ENCODE results near the gene VPS8. TPM values are rescaled to one million over a fixed set of nuclear protein-coding genes. Genes with fewer than 3 reads are reported as not detected.
"Not testable (repeated sequence)": the region's sequence is repeated elsewhere in the genome, so short reads cannot be mapped to it uniquely, and the experiment has no call there.

VPS8 gene
- total RNA-seq, 1 donor from 2014 or later, result 40.1 TPM

DNA sequence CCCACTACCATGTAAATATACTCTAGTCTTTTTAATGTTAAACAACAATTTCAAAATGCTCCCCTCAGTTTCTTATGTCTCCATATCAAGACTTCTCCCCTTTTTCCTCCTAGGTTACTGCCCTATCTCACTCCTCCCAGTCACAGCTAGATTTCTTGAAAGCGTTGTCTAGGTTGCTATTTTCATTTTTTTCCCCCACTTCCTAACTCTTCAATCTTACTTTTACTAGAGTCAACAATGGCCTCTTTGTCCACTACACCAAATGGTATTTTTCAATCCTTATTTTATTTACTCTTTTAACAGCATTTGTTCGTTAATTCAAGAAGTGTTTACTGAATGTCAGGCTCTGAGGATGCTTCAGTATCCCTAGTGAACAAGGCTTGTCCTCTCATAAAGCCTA, 84.4 kb downstream of the VPS8 start:
- Mint-ChIP-seq H3K9me3 (no peaks in the 10 kb centered on the region), H3K27ac (no peak overlapping the region), H3K4me1 (ENCODE audit: low read depth) (no peaks in the 10 kb centered on the region)

DNA sequence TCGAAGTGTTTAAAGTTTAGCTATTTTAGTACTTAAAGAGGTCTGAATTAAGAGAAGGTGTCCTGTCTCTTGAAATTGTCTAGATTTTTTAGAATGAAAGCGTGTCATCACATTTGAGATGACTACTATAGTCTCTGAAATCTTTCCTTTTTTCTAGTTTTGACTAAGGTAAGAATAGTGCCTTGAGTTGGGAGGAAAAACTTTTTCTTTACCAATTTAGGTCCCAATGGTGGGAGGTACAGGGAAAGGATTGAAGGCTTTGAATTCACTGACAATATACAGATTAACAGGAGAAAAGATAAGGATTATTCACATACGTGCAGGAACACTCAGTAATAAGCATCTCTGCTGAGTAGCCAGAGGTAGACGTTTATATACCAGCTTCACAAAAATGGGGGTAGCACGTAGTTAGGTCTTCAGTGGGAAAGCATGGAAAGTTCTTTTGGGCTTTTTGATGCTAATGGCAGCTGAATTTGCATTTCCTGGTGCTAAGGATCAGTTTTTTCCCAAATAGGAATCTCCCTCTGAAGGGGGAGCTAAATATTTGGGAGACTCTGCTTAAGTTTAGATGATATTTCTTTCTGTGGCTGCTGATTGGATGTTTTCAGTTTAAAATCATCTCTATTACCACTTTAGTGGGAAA, 88.1 kb downstream of the VPS8 start:
- no peak overlapping the region for H3K27ac Mint-ChIP-seq
- H3K4me1 Mint-ChIP-seq (ENCODE audit: low read depth), result no peaks in the 10 kb centered on the region
- H3K27me3 Mint-ChIP-seq (ENCODE audit: low read depth), result no peaks in the 10 kb centered on the region
- intact Hi-C loops (cut with micrococcal nuclease), result no loop called here
- H3K4me3 Mint-ChIP-seq (ENCODE audit: low read depth), result no peak overlapping the region
- peaks cover 8% of the 10 kb centered on the region for H3K9me3 Mint-ChIP-seq
- no peak for DNase-seq (ENCODE audit: low spot score)
- H3K36me3 Mint-ChIP-seq (ENCODE audit: low read depth), result peaks cover 22% of the 10 kb centered on the region

More for the DNA sequence above, 84.4 kb downstream of the VPS8 start:
- peaks cover 6% of the 10 kb centered on the region for H3K36me3 Mint-ChIP-seq (ENCODE audit: low read depth)
- H3K4me3 Mint-ChIP-seq (ENCODE audit: low read depth), result no peak overlapping the region
- intact Hi-C loops (cut with micrococcal nuclease), result no loop called here
- H3K27me3 Mint-ChIP-seq (ENCODE audit: low read depth), result no peaks in the 10 kb centered on the region
- no peak for DNase-seq (ENCODE audit: low spot score)

DNA sequence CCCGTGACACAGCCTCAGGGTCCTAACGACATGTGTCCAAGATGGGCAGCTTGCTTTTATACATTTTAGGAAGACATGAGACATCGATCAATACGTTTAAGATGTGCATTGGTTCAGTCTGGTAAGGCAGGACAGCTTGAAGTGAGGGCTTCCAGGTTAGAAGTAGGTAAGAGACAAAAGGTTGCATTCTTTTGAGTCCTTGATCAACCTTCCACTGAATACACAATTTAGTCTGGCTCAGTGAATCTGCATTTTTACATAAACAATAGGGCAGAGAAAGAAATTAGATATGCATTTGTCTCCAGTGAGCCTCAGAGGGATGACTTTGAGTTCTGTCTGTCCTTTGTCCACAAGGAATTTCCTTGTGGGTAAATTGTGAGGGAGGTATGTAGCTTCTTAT, 95.1 kb downstream of the VPS8 start:
- DNase-seq (ENCODE audit: low spot score); H3K4me1 Mint-ChIP-seq (ENCODE audit: low read depth); H3K27ac Mint-ChIP-seq; H3K4me3 Mint-ChIP-seq (ENCODE audit: low read depth); H3K9me3 Mint-ChIP-seq; H3K27me3 Mint-ChIP-seq (ENCODE audit: low read depth); intact Hi-C loops (cut with micrococcal nuclease): not testable (repeated sequence)
- H3K36me3 Mint-ChIP-seq (ENCODE audit: low read depth), result peaks cover 28% of the 10 kb centered on the region

DNA sequence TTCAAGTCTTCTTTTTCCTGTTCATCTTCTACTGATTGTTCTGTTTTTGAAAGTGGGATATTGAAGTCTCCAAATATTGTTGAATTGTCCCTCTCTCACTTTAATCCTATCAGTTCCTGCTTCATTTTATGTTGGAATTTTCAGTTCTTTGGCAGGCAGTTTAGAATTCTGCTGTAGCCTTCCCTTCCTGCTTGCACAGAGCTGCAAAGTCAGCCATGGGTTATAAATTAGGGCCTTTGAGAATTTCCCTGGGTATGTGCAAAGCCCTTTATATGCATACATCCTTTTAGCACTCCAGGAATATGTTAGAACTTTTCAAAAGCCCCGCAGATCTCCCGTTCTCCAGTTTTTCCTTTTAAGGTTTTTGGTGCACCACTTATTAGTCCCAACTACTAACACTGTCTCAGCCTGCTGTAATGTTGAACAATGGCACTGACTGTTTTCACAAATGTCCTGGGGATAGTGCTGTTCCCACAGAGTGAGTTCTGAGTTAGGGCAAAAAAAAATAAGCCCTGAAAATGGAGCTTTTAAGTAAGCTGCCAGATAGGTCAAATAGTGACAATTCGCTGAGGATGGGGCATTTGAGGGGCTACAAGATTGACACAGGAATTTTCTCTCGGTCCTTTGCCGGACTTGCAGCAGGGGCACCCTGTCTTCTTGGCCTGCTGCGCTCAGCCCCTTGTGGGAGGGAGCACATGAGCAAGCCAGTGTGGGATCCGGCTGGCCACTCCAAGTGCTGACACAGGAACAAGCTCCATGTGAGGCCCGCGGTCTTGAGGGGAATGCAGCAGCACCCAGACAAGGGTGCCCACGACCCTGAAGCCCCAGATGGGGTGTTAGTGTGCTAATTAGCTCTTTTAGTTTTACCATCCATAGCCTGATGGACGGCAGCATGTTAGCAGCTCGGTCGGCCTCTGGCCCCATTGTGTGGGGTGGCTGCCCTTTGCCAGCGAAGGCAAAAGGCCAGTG, 96.0 kb downstream of the VPS8 start:
- intact Hi-C loops (cut with micrococcal nuclease), result no loop called here
- H3K36me3 Mint-ChIP-seq (ENCODE audit: low read depth), result peaks cover 26% of the 10 kb centered on the region
- H3K9me3 Mint-ChIP-seq, result peaks cover 9% of the 10 kb centered on the region
- H3K4me3 Mint-ChIP-seq (ENCODE audit: low read depth), result no peak overlapping the region
- DNase-seq (ENCODE audit: low spot score), result no peak
- H3K27me3 Mint-ChIP-seq (ENCODE audit: low read depth), result no peaks in the 10 kb centered on the region
- H3K27ac Mint-ChIP-seq, result no peak overlapping the region
- no peaks in the 10 kb centered on the region for H3K4me1 Mint-ChIP-seq (ENCODE audit: low read depth)

DNA sequence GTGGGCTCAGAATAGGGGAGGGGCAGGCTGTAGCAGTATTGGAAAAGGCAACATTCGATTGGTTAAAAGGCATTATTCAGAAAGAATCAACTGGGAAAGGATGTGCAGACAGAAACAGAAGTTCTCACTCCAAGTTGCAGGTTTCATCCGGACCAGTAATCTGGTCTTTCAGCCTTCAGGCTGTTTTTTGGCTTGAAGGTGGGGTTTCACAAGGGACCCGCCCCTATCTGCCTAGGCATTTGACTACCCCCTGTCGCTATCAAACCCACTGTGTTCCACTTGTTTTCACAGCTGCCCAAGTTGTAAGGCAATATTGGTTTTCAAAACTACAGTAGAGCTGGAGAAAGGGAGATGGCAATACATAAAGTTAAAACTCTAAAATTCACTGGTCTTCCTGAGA, 96.9 kb downstream of the VPS8 start:
- Mint-ChIP-seq H3K27me3 (ENCODE audit: low read depth) (no peaks in the 10 kb centered on the region), H3K36me3 (ENCODE audit: low read depth) (peaks cover 22% of the 10 kb centered on the region)
- intact Hi-C loops (cut with micrococcal nuclease), result no loop called here

DNA sequence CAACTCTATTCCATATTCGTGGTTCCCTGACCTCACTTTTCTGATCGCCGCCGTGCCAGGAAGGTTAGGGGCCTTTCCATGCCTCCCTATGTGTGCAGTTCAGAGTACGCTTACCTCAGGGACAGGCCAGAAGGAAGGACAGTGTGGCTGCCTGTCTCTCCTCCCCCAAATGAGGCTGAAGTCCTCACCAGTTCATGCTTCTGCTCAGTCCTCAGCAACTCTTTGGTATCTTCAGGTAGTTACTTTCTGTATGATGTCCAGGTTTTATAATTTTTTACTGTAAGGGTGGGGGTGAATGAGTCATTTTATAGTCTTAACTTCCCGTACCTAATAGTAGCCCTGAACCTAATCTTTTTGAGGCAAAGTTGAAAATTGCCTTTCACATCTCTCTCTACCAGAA, 98.7 kb downstream of the VPS8 start:
- Mint-ChIP-seq H3K27me3 (ENCODE audit: low read depth) (no peaks in the 10 kb centered on the region), H3K4me3 (ENCODE audit: low read depth) (no peak overlapping the region), H3K27ac (no peak overlapping the region), H3K4me1 (ENCODE audit: low read depth) (no peaks in the 10 kb centered on the region), H3K36me3 (ENCODE audit: low read depth) (peaks cover 19% of the 10 kb centered on the region), H3K9me3 (no peaks in the 10 kb centered on the region)
- intact Hi-C loops (cut with micrococcal nuclease), result no loop called here
- no peak for DNase-seq (ENCODE audit: low spot score)

More for the DNA sequence above, 96.9 kb downstream of the VPS8 start:
- H3K27ac Mint-ChIP-seq, result no peak overlapping the region
- no peak for DNase-seq (ENCODE audit: low spot score)
- no peaks in the 10 kb centered on the region for H3K4me1 Mint-ChIP-seq (ENCODE audit: low read depth)
- H3K9me3 Mint-ChIP-seq, result peaks cover 9% of the 10 kb centered on the region
- no peak overlapping the region for H3K4me3 Mint-ChIP-seq (ENCODE audit: low read depth)

DNA sequence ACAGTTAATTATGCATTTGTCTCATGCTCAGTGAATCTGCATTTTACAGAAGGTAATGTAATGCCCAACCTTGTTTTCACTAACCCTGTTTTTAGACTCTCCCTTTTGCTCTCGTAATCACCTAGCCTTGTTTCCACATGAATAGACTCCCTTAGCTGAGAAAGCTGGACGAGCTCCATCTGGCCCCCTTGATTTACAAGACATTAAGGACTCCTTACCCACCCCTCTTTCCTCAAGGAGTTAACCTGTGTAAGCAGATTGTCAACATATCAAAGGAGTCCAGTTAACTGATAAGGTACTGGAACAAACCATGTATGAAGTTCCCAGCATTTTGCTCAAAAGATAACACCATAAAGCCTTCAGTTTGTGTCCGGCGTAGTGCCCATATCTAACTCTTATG, 99.6 kb downstream of the VPS8 start:
- no peaks in the 10 kb centered on the region for H3K27me3 Mint-ChIP-seq (ENCODE audit: low read depth)
- intact Hi-C loops (cut with micrococcal nuclease), result no loop called here
- DNase-seq (ENCODE audit: low spot score), result no peak
- H3K4me3 Mint-ChIP-seq (ENCODE audit: low read depth), result no peak overlapping the region
- no peaks in the 10 kb centered on the region for H3K4me1 Mint-ChIP-seq (ENCODE audit: low read depth)
- H3K36me3 Mint-ChIP-seq (ENCODE audit: low read depth), result peaks cover 25% of the 10 kb centered on the region
- H3K27ac Mint-ChIP-seq, result no peak overlapping the region
- H3K9me3 Mint-ChIP-seq, result no peaks in the 10 kb centered on the region

DNA sequence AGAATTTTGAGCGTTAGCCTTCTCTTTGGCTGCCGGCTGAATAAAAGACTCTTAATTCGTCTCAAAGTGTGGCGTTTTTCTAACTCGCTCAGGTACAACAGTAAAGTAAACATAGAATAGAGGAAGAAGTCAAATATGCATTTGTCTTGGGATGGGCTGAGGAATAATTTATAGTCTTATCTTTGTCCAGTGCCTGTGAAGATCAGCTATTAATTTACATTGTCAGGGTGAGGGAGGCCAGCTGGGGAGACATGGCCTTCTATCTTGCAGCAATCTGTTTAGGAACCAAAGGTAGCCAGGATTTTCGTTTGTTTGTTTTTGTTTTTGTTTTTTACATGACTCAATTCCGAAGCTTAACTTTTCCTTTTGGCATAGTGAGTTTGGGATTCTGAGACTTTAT, 100.2 kb downstream of the VPS8 start:
- Mint-ChIP-seq H3K36me3 (ENCODE audit: low read depth) (peaks cover 31% of the 10 kb centered on the region), H3K4me1 (ENCODE audit: low read depth) (no peaks in the 10 kb centered on the region), H3K9me3 (no peaks in the 10 kb centered on the region), H3K27ac (no peak overlapping the region), H3K27me3 (ENCODE audit: low read depth) (no peaks in the 10 kb centered on the region), H3K4me3 (ENCODE audit: low read depth) (no peak overlapping the region)
- intact Hi-C loops (cut with micrococcal nuclease), result no loop called here
- no peak for DNase-seq (ENCODE audit: low spot score)

DNA sequence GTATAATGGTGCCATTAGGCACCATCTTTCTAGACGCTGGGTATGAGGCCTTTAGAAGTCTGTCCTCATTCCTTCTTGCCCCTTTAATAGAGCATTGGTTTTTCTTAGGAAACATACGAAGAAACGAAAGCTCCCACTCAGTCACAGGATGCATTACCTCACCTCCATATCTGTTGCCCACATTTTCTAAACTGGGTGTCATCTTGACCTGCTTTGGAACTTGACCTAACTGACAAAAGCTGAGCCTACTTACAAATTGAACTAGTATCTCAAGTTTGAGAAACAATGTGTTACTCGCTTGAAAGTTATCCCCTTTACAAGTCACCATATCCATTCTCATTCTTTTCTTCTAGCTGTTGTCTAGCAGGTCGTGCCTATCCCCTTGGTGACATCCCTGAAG, 102.7 kb downstream of the VPS8 start:
- Mint-ChIP-seq H3K27ac (no peak overlapping the region), H3K4me3 (ENCODE audit: low read depth) (no peak overlapping the region), H3K27me3 (ENCODE audit: low read depth) (no peaks in the 10 kb centered on the region), H3K36me3 (ENCODE audit: low read depth) (peaks cover 45% of the 10 kb centered on the region), H3K9me3 (no peaks in the 10 kb centered on the region), H3K4me1 (ENCODE audit: low read depth) (no peaks in the 10 kb centered on the region)
- intact Hi-C loops (cut with micrococcal nuclease), result no loop called here
- DNase-seq (ENCODE audit: low spot score), result no peak

DNA sequence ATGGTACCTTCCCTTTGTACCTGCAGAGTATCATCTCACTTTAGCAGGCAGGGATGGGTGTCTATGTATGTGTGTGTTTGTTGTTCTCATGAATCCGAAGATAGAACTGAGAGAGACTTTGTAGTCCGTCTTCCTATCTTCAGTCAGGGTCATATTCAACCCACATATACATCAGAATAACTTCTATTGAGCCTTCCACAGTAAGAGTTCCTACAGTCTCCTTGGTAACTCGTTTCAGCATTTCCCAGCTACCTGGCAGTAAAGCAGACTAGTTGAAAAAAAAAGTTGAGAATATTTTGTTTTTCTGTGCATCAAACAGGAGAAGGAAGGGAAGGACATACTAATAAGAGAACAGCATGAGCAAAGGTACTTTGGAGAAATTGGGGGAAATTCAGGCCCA, 106.8 kb downstream of the VPS8 start:
- no peak for DNase-seq (ENCODE audit: low spot score)
- no peak overlapping the region for H3K27ac Mint-ChIP-seq
- no peak overlapping the region for H3K4me3 Mint-ChIP-seq (ENCODE audit: low read depth)
- intact Hi-C loops (cut with micrococcal nuclease), result no loop called here
- no peaks in the 10 kb centered on the region for H3K27me3 Mint-ChIP-seq (ENCODE audit: low read depth)
- peaks cover 37% of the 10 kb centered on the region for H3K36me3 Mint-ChIP-seq (ENCODE audit: low read depth)
- H3K4me1 Mint-ChIP-seq (ENCODE audit: low read depth), result no peaks in the 10 kb centered on the region
- H3K9me3 Mint-ChIP-seq, result no peaks in the 10 kb centered on the region

DNA sequence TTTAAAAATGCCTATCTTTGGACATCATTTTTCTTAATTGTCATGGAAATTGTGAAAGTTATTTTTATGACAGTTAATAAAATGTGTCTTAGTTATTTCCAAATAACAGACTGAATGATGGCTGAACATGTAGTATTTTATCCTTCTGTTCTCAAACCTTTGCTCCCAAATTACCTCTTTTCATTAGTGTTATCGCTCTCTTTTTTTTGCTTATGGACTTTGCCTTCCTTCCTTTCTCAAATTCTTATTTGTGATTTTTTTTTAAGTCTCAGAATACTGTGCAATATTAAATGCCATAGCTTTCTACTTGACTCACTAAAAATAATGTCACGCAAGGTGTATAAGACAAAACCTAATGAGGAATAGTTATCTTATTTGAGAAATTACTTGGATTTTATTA, 107.7 kb downstream of the VPS8 start:
- H3K4me3 Mint-ChIP-seq (ENCODE audit: low read depth), result no peak overlapping the region
- no peaks in the 10 kb centered on the region for H3K27me3 Mint-ChIP-seq (ENCODE audit: low read depth)
- no peaks in the 10 kb centered on the region for H3K9me3 Mint-ChIP-seq
- no peak for DNase-seq (ENCODE audit: low spot score)
- intact Hi-C loops (cut with micrococcal nuclease), result no loop called here
- H3K27ac Mint-ChIP-seq, result no peak overlapping the region
- peaks cover 34% of the 10 kb centered on the region for H3K36me3 Mint-ChIP-seq (ENCODE audit: low read depth)
- no peaks in the 10 kb centered on the region for H3K4me1 Mint-ChIP-seq (ENCODE audit: low read depth)

DNA sequence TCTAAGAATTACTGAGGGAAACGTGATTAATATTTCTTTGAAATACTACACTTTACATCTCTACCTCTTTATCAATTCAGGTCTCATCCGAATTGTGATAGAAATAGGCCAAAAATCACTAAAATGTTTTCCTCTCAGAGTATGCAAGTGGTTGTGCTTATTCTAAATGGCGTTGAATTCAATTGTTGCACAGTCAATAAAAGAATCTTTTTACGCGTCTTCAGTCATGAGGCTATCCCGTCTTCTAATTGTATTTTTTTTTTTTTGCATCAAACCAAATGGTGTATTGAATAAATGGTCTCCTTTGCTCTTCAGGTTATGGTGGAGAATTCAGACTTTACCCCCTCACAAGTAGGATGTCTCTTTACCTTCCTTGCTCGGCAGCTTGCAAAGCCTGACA, 112.6 kb downstream of the VPS8 start:
- no peak for DNase-seq (ENCODE audit: low spot score)
- Mint-ChIP-seq H3K27me3 (ENCODE audit: low read depth) (no peaks in the 10 kb centered on the region), H3K9me3 (no peaks in the 10 kb centered on the region), H3K4me1 (ENCODE audit: low read depth) (no peaks in the 10 kb centered on the region), H3K4me3 (ENCODE audit: low read depth) (no peak overlapping the region), H3K27ac (no peak overlapping the region), H3K36me3 (ENCODE audit: low read depth) (peaks cover 20% of the 10 kb centered on the region)
- intact Hi-C loops (cut with micrococcal nuclease), result no loop called here

DNA sequence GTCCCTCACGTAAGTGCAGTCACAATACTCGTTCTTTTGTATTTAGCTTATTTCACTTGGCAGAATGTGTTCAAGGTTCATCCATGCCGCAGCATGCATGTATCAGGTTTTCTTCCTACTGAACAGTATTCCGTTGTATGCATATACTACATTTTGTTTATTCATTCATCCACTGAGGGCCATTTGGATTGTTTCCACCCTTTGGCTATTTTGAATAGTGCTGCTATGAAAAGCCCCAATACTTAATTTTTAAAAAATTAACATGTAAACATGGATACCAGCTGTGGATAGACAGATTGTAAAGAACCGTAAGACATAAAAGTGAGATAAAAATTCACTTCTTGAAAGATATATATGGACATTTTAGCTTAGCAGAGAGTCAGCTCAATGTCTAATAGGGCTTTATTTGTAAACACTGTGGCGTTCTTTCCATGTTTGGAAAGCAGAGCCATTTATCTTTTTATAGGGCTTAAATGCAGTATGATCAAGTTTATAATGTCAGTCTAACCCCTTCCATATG, 115.9 kb downstream of the VPS8 start:
- intact Hi-C loops (cut with micrococcal nuclease), result no loop called here
- H3K4me3 Mint-ChIP-seq (ENCODE audit: low read depth), result no peak overlapping the region
- no peak for DNase-seq (ENCODE audit: low spot score)
- no peaks in the 10 kb centered on the region for H3K27me3 Mint-ChIP-seq (ENCODE audit: low read depth)
- H3K27ac Mint-ChIP-seq, result no peak overlapping the region
- no peaks in the 10 kb centered on the region for H3K9me3 Mint-ChIP-seq
- H3K36me3 Mint-ChIP-seq (ENCODE audit: low read depth), result peaks cover 31% of the 10 kb centered on the region
- H3K4me1 Mint-ChIP-seq (ENCODE audit: low read depth), result no peaks in the 10 kb centered on the region

All from activated T-helper 2 cell treated with anti-CD3 and anti-CD28 coated beads, Interferon-gamma antibody, Interleukin-2, Interleukin-4, amounts not matched to agents 10 μg/mL and 5 μg/mL and 100 μg/mL, durations not matched to agents 14 hours and 24 hours and 36 hours (primary cell).